Measurements from ENCODE around the gene SIMC1. TPM values are rescaled to one million over a fixed set of nuclear protein-coding genes. Genes with fewer than 3 reads are reported as not detected.

The SIMC1 gene
- total and polyA plus RNA-seq, 2 of the 4 experiments (the other 2 are of a cell fraction) = 8.2 to 11.7 TPM

GRCh38 chr5:176383248-176383905, 145.2 kb downstream of the SIMC1 start:
- ATAC-seq (ENCODE audit: low read depth) (no peak), DNase-seq (no peak)
- H4K5ac ChIP-seq (ENCODE audit: low read depth, low read length) = no peak overlapping the region
- H3K56ac ChIP-seq (ENCODE audit: extremely low read depth, insufficient read depth, low read length) = no peak overlapping the region
- no peak overlapping the region for H3K4ac ChIP-seq (ENCODE audit: low read depth, low read length)
- no peak overlapping the region for H3K4me2 ChIP-seq (ENCODE audit: low read depth, low read length)
- no TSS peak for BruUV-seq (replicated peaks)
- H3K27ac ChIP-seq (ENCODE audit: insufficient read depth, low read length) = no peak overlapping the region
- no peak overlapping the region for H3K14ac ChIP-seq (replicated peaks; ENCODE audit: low read depth, low read length)
- H2BK5ac ChIP-seq (ENCODE audit: low read depth, low read length, poor library complexity, severe bottlenecking) = no peak overlapping the region
- H4K20me1 ChIP-seq (ENCODE audit: insufficient read depth, low read length) = peaks cover 3% of the 10 kb centered on the region; the same call in 1 of the 2 replicates
- TF ChIP-seq NFE2L2 (IDR thresholded peaks at IDR 0.05; ENCODE audit: low read depth, low read length) (no peak), MAZ (IDR thresholded peaks at IDR 0.05; ENCODE audit: borderline replicate concordance, low read depth, low read length) (no peak), MXI1 (IDR thresholded peaks at IDR 0.05; ENCODE audit: borderline replicate concordance, low read depth, low read length) (no peak), SMC3 (IDR thresholded peaks at IDR 0.05; ENCODE audit: low read depth, low read length) (no peak), CHD1 (IDR thresholded peaks at IDR 0.05; ENCODE audit: low read depth, low read length) (no peak), FOS (IDR thresholded peaks at IDR 0.05; ENCODE audit: low read depth, low read length) (no peak), ELK1 (IDR thresholded peaks at IDR 0.05; ENCODE audit: borderline replicate concordance, low read depth, low read length) (no peak), POLR2A (IDR thresholded peaks at IDR 0.05; ENCODE audit: low read depth, low read length) (no peak), MAFK (IDR thresholded peaks at IDR 0.05; ENCODE audit: low read depth, low read length) (no peak), CEBPB (IDR thresholded peaks at IDR 0.05; ENCODE audit: low read depth, low read length) (no peak), RCOR1 (IDR thresholded peaks at IDR 0.05; ENCODE audit: insufficient replicate concordance, low read length) (no peak), RAD21 (IDR thresholded peaks at IDR 0.05; ENCODE audit: low read length) (no peak)
- no peak overlapping the region for H3K18ac ChIP-seq (ENCODE audit: low read depth, low read length)
- H3K36me3 ChIP-seq (ENCODE audit: control insufficient read depth, insufficient read depth, low read length) = peaks cover 38% of the 10 kb centered on the region
- H3K4me3 ChIP-seq (ENCODE audit: insufficient read depth, low read depth, low read length) = no peak overlapping the region
- H2AFZ ChIP-seq (replicated peaks; ENCODE audit: low read length, poor library complexity) = no peak overlapping the region
- POLR2A ChIA-PET (ENCODE audit: unreplicated experiment) = no interaction called here
- no peak overlapping the region for H2BK15ac ChIP-seq (ENCODE audit: low read depth, low read length)
- no peak overlapping the region for H2AK9ac ChIP-seq (replicated peaks; ENCODE audit: low read depth, low read length, poor library complexity)
- no peaks in the 10 kb centered on the region for H3K9me3 ChIP-seq (ENCODE audit: control insufficient read depth, insufficient read depth, low read length)
- no peaks in the 10 kb centered on the region for H3K4me1 ChIP-seq (ENCODE audit: control insufficient read depth, insufficient read depth, low read length)
- no peak overlapping the region for H4K8ac ChIP-seq (ENCODE audit: low read depth in 2 of 2, low read length in 2 of 2)
- in situ Hi-C loops (cut with MboI; ENCODE audit: low sequenced_read_pairs) = no loop called here
- no peaks in the 10 kb centered on the region for H3K27me3 ChIP-seq (ENCODE audit: control insufficient read depth, insufficient read depth, low read length)
- intact Hi-C loops (cut with micrococcal nuclease) = no loop called here
- H3K9ac ChIP-seq (ENCODE audit: low read depth, low read length) = no peak overlapping the region
- no peak overlapping the region for H2AK5ac ChIP-seq (ENCODE audit: low read depth, low read length)
- no peak overlapping the region for H2BK20ac ChIP-seq (ENCODE audit: low read depth, low read length)
- H4K91ac ChIP-seq (ENCODE audit: insufficient read depth, low read depth, low read length) = no peak overlapping the region
- H3K79me1 ChIP-seq (ENCODE audit: low read depth in 1 of 2, low read length in 2 of 2) = peaks cover 11 to 32% of the 10 kb centered on the region in 2 experiments; a peak in 3 of 4 replicates
- no peaks in the 10 kb centered on the region; the same call in 1 of the 2 replicates for H3K9me1 ChIP-seq (ENCODE audit: insufficient read depth, low read length)
- dilution Hi-C loops (cut with HindIII; ENCODE audit: low sequenced_read_pairs, unreplicated experiment) = no loop called here
- CTCF ChIA-PET = no interaction called here
- 83% methylated on average over 4 of the region's 15 CpGs; no CpG with 5 or more reads in 1 of the 2 experiments for WGBS, 2 experiments (ENCODE audit: extremely low coverage in 2 of 2, insufficient read length in 1 of 2)
- H3K23ac ChIP-seq (ENCODE audit: low read depth, low read length) = no peak overlapping the region
- H2BK120ac ChIP-seq (ENCODE audit: low read depth, low read length) = no peak overlapping the region

Measured in IMR-90 (cell line).